Limb (tissue), 2 donors: Measurements from ENCODE around the gene APOO.

Experiments used
- DNase-seq, 2 donors: peaks; one replicate each; pipeline ENCODE4 v3.0.0-alpha.2; 2016; ENCODE audit errors: extremely low spot score in 2 of 2

The APOO gene

GRCh38 chrX:23907498-23908218, at the start of gene APOO, which contains the start of gene CXorf58:
Gene APOO, minus strand, starts transcription at chrX:23907938. Its CDS starts 236 bp downstream, at chrX:23907702.
Gene CXorf58, plus strand, starts transcription at chrX:23908006. Its CDS starts 2,297 bp downstream, at chrX:23910303.
- peak; percentile 91 to 92 for DNase-seq

GRCh38 chrX:23954396-23954795, 46.7 kb upstream of the APOO start:
- DNase-seq = no peak

- DNase-seq = no peak
These were observed 46.2 kb upstream of the APOO start for GRCh38 chrX:23953908-23954269.

GRCh38 chrX:23952984-23953907, 45.5 kb upstream of the APOO start:
- DNase-seq = no peak

- no peak for DNase-seq
These were observed 44.7 kb upstream of the APOO start for GRCh38 chrX:23952391-23952790.

- no peak for DNase-seq
These were observed 37.5 kb upstream of the APOO start for GRCh38 chrX:23945206-23945605.

GRCh38 chrX:23944234-23944633, 36.5 kb upstream of the APOO start:
- DNase-seq = no peak

- DNase-seq = no peak
These were observed 31.5 kb upstream of the APOO start for GRCh38 chrX:23939203-23939602.

GRCh38 chrX:23938690-23939089, 31.0 kb upstream of the APOO start:
- DNase-seq = no peak

GRCh38 chrX:23937100-23937499, 29.4 kb upstream of the APOO start:
- no peak for DNase-seq

- DNase-seq = no peak
These were observed 28.4 kb upstream of the APOO start for GRCh38 chrX:23936180-23936579.

GRCh38 chrX:23935106-23935505, 27.4 kb upstream of the APOO start:
- DNase-seq = no peak

- DNase-seq = no peak
These were observed 24.3 kb upstream of the APOO start for GRCh38 chrX:23932046-23932445.

GRCh38 chrX:23930894-23931604, 23.3 kb upstream of the APOO start:
- DNase-seq = no peak

- no peak for DNase-seq
These were observed 18.3 kb upstream of the APOO start for GRCh38 chrX:23926015-23926414.

GRCh38 chrX:23919706-23920320, 12.1 kb upstream of the APOO start:
- no peak for DNase-seq

GRCh38 chrX:23919148-23919547, 11.4 kb upstream of the APOO start:
- DNase-seq = no peak

GRCh38 chrX:23911126-23911835, 3.5 kb upstream of the APOO start:
- DNase-seq = no peak

- peak; percentile 15 to 37 for DNase-seq
These were observed 674 bp upstream of the APOO start for GRCh38 chrX:23908219-23909004.

- DNase-seq = no peak
These were observed 634 bp downstream of the APOO start for GRCh38 chrX:23907111-23907497.
